Prostate gland (tissue), 2 donors: ENCODE results near the gene APPBP2. TPM values are rescaled to one million over a fixed set of nuclear protein-coding genes. Genes with fewer than 3 reads are reported as not detected.

ENCODE experiments used
- DNase-seq: peaks from one replicate; pipeline ENCODE4 v3.0.0-alpha.2; 2019; ENCODE audit warnings: low spot score
- H3K27ac ChIP-seq, 2 donors: fragments of 200-600 bp; sonication (generic); 2 replicates each; pipeline ENCODE4 v1.5.1; 2017 to 2019
- H3K27me3 ChIP-seq: fragments of 200-600 bp; sonication (generic); replicated peaks from 2 replicates; pipeline ENCODE4 v1.5.1; 2019; ENCODE audit not compliant: insufficient read depth
- H3K36me3 ChIP-seq, 2 donors: fragments of 200-600 bp; sonication (generic); 1 replicate in 1 of 2; 2 replicates in 1 of 2; pipeline versions ENCODE4 v1.5.1 to v1.8.1; 2017 to 2019
- H3K4me1 ChIP-seq: fragments of 200-600 bp; sonication (generic); replicated peaks from 2 replicates; pipeline ENCODE4 v1.5.1; 2019
- H3K4me3 ChIP-seq, 2 donors: fragments of 200-600 bp; sonication (generic); 2 replicates each; pipeline ENCODE4 v1.5.1; 2017 to 2019
- H3K9me3 ChIP-seq: fragments of 200-600 bp; sonication (generic); 2 replicates; pipeline ENCODE4 v1.5.1; 2017
- CTCF ChIP-seq, 4 experiments: fragments of 200-600 bp in 2 of 4; fragments of 450-650 bp in 2 of 4; sonication (generic) in 2 of 4; IDR thresholded peaks; 1 replicate in 3 of 4; 2 replicates in 1 of 4; pipeline ENCODE4 v1.5.1; 2016 to 2019; ENCODE audit warnings: antibody characterized with exemption in 4 of 4, mild to moderate bottlenecking in 2 of 4, moderate library complexity in 2 of 4
- POLR2A ChIP-seq: fragments of 450-650 bp; IDR thresholded peaks from one replicate; pipeline ENCODE4 v1.6.1; 2016; ENCODE audit warnings: antibody characterized with exemption, mild to moderate bottlenecking
- POLR2AphosphoS5 ChIP-seq: sonication (generic); formaldehyde crosslinking; IDR thresholded peaks from one replicate; pipeline ENCODE4 v1.6.1; 2017; ENCODE audit warnings: antibody characterized with exemption
- WGBS: methylation state at CpG from one replicate; pipeline ENCODE4 v1.1.5; 2018; 5-methylcytosine and 5-hydroxymethylcytosine counted together
- intact Hi-C: fragments of 100-400 bp; cut with DNase I; formaldehyde crosslinking; loops from one replicate; pipeline ENCODE4 v1.14.2; 2022
- total RNA-seq, 2 donors: library from RNA; depleted of rRNA; stranded (reverse); fragments of >200 nt; gene quantifications; one replicate each; pipeline ENCODE4 v1.1.0, GENCODE V29; 2016

The APPBP2 gene
- total RNA-seq, 2 donors from 2014 or later: 35.7 to 50.0 TPM

- intact Hi-C loops: no loop called here
- no peak for TF ChIP-seq POLR2AphosphoS5
- no peak for TF ChIP-seq CTCF (IDR thresholded peaks at IDR 0.05)
- no peak for TF ChIP-seq POLR2A
- Histone ChIP-seq H3K9me3 (no peaks in the 10 kb centered on the region), H3K27ac (no peak overlapping the region), H3K27me3 (no peaks in the 10 kb centered on the region), H3K4me1 (no peaks in the 10 kb centered on the region), H3K36me3 (no peaks in the 10 kb centered on the region), H3K4me3 (no peak overlapping the region)
- WGBS: 81% methylated on average over 10 of the region's 10 CpGs
- DNase-seq: no peak
Measured at GRCh38 chr17:60426596-60426995, 99.4 kb downstream of the APPBP2 start.

- 91% methylated on average over 5 of the region's 6 CpGs for WGBS
- TF ChIP-seq POLR2A (no peak), POLR2AphosphoS5 (no peak), CTCF (IDR thresholded peaks at IDR 0.05) (no peak)
- H3K9me3 ChIP-seq: no peaks in the 10 kb centered on the region
- H3K27me3 ChIP-seq: no peaks in the 10 kb centered on the region
- no peaks in the 10 kb centered on the region for H3K4me1 ChIP-seq
- intact Hi-C loops: no loop called here
- H3K27ac ChIP-seq: no peak overlapping the region
- no peak overlapping the region for H3K4me3 ChIP-seq
- H3K36me3 ChIP-seq: no peaks in the 10 kb centered on the region
- DNase-seq: no peak
Measured at GRCh38 chr17:60425626-60426025, 100.4 kb downstream of the APPBP2 start.

- no peaks in the 10 kb centered on the region for H3K36me3 ChIP-seq
- no peak overlapping the region for H3K4me3 ChIP-seq
- intact Hi-C loops: no loop called here
- H3K27me3 ChIP-seq: no peaks in the 10 kb centered on the region
- no peaks in the 10 kb centered on the region for H3K9me3 ChIP-seq
- WGBS: 86% methylated on average over 3 of the region's 3 CpGs
- DNase-seq: no peak
- no peaks in the 10 kb centered on the region for H3K4me1 ChIP-seq
- TF ChIP-seq POLR2AphosphoS5 (no peak), CTCF (IDR thresholded peaks at IDR 0.05) (no peak), POLR2A (no peak)
- H3K27ac ChIP-seq: no peak overlapping the region
Measured at GRCh38 chr17:60423865-60424264, 102.2 kb downstream of the APPBP2 start.

GRCh38 chr17:60422162-60422665 is 103.8 kb downstream of the APPBP2 start, which contains the start of gene CHCT1:
CHCT1 (plus strand) TSS chr17:60422489; CDS start chr17:60422593, 104 bp downstream.
- H3K4me1 ChIP-seq: no peaks in the 10 kb centered on the region
- intact Hi-C loops: no loop called here
- H3K27ac ChIP-seq: no peak within 1 kb of the TSS
- no peak for DNase-seq
- H3K27me3 ChIP-seq: no peaks in the 10 kb centered on the region
- WGBS: 78% methylated on average over 18 of the region's 18 CpGs
- H3K36me3 ChIP-seq: no peaks in the 10 kb centered on the region
- no peak for TF ChIP-seq POLR2AphosphoS5
- no peak for TF ChIP-seq POLR2A
- TF ChIP-seq CTCF (IDR thresholded peaks at IDR 0.05): no peak
- H3K9me3 ChIP-seq: no peaks in the 10 kb centered on the region
- H3K4me3 ChIP-seq: peak within 1 kb of the TSS; percentile 30
